ENCODE results near the gene GALNT18. TPM values are rescaled to one million over a fixed set of nuclear protein-coding genes. Genes with fewer than 3 reads are reported as not detected.

GALNT18 gene
- total RNA-seq, 5 donors from 2014 or later (not counting 1 experiment from before 2014, with no cell fraction given) = 0.10 to 0.15 TPM; not detected in 3

DNA sequence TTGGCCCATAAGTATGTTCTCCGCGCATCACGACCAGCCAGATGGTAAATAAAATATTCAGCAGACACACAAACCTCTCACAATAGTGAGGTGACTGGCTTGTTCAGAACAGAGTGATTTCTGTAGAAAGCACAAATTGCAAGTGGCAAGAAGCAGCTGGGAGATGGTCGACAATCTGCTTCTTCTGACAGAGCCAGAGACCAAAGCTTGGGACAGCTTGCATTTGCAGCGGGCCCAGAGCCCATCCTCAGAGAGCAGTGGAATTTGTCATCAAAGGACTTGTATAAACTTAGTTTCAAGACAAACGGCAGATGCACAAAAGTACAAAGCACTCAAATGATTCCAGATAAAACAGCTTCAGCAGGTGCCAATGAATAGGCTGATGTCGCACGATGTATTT lies 7.6 kb upstream of the GALNT18 start:
- H3K36me3 Mint-ChIP-seq = no peaks in the 10 kb centered on the region
- DNase-seq = no peak
- Histone ChIP-seq H3K4me3 (ENCODE audit: control insufficient read depth in 1 of 2, extremely low read depth in 1 of 2, low read length in 1 of 2) (no peak overlapping the region), H3K27ac (ENCODE audit: low read length) (no peak overlapping the region), H3K27me3 (replicated peaks in 1 of 2; ENCODE audit: control insufficient read depth in 2 of 2, extremely low read depth in 1 of 2, insufficient read depth in 2 of 2, low read length in 1 of 2) (peaks cover 2 to 14% of the 10 kb centered on the region in 2 experiments), H3K4me1 (ENCODE audit: control insufficient read depth in 1 of 2, extremely low read depth in 1 of 2, insufficient read depth in 2 of 2, low read length in 2 of 2) (no peaks in the 10 kb centered on the region), H3K9me3 (no peaks in the 10 kb centered on the region), H3K36me3 (ENCODE audit: control insufficient read depth in 2 of 2, extremely low read depth in 1 of 2, insufficient read depth in 1 of 2, low read length in 1 of 2) (no peaks in the 10 kb centered on the region)
- peaks cover 16 to 21% of the 10 kb centered on the region in 2 donors for H3K27me3 Mint-ChIP-seq
- no peak for ATAC-seq (replicated peaks in 1 of 4)
- no peaks in the 10 kb centered on the region for H3K9me3 Mint-ChIP-seq
- POLR2A ChIA-PET = no interaction called here
- 79% methylated on average over 2 of the region's 8 CpGs for WGBS (ENCODE audit: insufficient coverage)
- H3K27ac Mint-ChIP-seq = no peak overlapping the region
- no peaks in the 10 kb centered on the region for H3K4me1 Mint-ChIP-seq
- H3K4me3 Mint-ChIP-seq = no peak overlapping the region
- CTCF ChIA-PET = no interaction called here

DNA sequence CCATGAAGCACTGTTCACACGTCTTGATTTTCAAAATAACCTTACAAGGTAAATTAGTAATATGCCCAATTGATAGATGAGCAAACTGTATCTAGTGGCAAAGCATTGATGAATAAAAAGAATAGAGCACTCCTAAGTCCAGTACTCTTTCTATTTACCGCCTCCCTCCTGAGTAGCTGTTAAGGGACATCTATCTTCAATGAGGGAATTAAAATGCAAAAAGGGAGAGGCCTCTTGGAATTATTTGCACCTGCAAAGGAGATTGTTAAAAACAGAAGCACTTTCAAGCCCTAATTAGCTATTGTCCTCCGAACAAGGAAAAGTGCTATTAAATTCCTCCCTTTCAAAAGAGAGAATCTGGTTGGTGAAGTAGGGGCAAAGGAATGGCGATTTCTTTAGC lies 6.8 kb upstream of the GALNT18 start:
- no peaks in the 10 kb centered on the region for H3K9me3 Mint-ChIP-seq
- Histone ChIP-seq H3K4me1 (ENCODE audit: control insufficient read depth in 1 of 2, extremely low read depth in 1 of 2, insufficient read depth in 2 of 2, low read length in 2 of 2) (no peaks in the 10 kb centered on the region), H3K27me3 (replicated peaks in 1 of 2; ENCODE audit: control insufficient read depth in 2 of 2, extremely low read depth in 1 of 2, insufficient read depth in 2 of 2, low read length in 1 of 2) (peaks cover 2 to 14% of the 10 kb centered on the region in 2 experiments), H3K4me3 (ENCODE audit: control insufficient read depth in 1 of 2, extremely low read depth in 1 of 2, low read length in 1 of 2) (no peak overlapping the region), H3K36me3 (ENCODE audit: control insufficient read depth in 2 of 2, extremely low read depth in 1 of 2, insufficient read depth in 1 of 2, low read length in 1 of 2) (no peaks in the 10 kb centered on the region), H3K9me3 (no peaks in the 10 kb centered on the region), H3K27ac (ENCODE audit: low read length) (no peak overlapping the region)
- no peak overlapping the region for H3K27ac Mint-ChIP-seq
- H3K4me3 Mint-ChIP-seq = no peak overlapping the region
- no peak for ATAC-seq (replicated peaks in 1 of 4)
- DNase-seq = no peak
- H3K36me3 Mint-ChIP-seq = no peaks in the 10 kb centered on the region
- H3K4me1 Mint-ChIP-seq = no peaks in the 10 kb centered on the region
- peaks cover 16 to 21% of the 10 kb centered on the region in 2 donors for H3K27me3 Mint-ChIP-seq
- ChIA-PET CTCF (no interaction called here), POLR2A (no interaction called here)
- WGBS (ENCODE audit: insufficient coverage) = no CpG with 5 or more reads among the region's 4 CpGs

DNA sequence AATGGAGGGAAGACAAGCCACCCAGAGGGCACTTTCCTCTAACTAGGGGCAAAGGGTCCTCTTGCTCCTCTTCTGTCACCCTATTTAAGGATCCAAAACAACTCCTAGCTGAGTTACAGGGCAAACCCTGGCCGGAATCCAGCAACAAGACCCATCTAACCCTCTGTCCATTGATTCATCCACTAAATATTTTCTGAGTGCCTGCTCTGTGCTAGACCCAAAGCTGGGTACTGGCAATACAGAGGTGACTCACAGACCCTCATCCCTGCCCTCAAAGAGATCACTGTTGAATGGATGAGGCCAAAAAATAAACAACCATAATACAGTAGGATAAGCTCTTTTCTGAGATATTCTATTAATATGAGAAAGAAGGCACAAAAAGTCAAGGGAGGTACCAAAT lies 4.3 kb upstream of the GALNT18 start:
- DNase-seq (no peak), ATAC-seq (replicated peaks in 1 of 4) (no peak)
- Mint-ChIP-seq H3K4me1 (peaks cover 0 to 8% (median 7%) of the 10 kb centered on the region in 3 donors), H3K4me3 (no peak overlapping the region), H3K27ac (no peak overlapping the region), H3K36me3 (no peaks in the 10 kb centered on the region), H3K9me3 (no peaks in the 10 kb centered on the region), H3K27me3 (peaks cover 26 to 35% of the 10 kb centered on the region in 2 donors)
- ChIA-PET CTCF (no interaction called here), POLR2A (no interaction called here)
- Histone ChIP-seq H3K9me3 (no peaks in the 10 kb centered on the region), H3K27me3 (replicated peaks in 1 of 2; ENCODE audit: control insufficient read depth in 2 of 2, extremely low read depth in 1 of 2, insufficient read depth in 2 of 2, low read length in 1 of 2) (peaks cover 4 to 13% of the 10 kb centered on the region in 2 experiments), H3K4me3 (ENCODE audit: control insufficient read depth in 1 of 2, extremely low read depth in 1 of 2, low read length in 1 of 2) (no peak overlapping the region), H3K27ac (ENCODE audit: low read length) (no peak overlapping the region), H3K36me3 (ENCODE audit: control insufficient read depth in 2 of 2, extremely low read depth in 1 of 2, insufficient read depth in 1 of 2, low read length in 1 of 2) (no peaks in the 10 kb centered on the region), H3K4me1 (ENCODE audit: control insufficient read depth in 1 of 2, extremely low read depth in 1 of 2, insufficient read depth in 2 of 2, low read length in 2 of 2) (peaks cover 2 to 9% of the 10 kb centered on the region in 2 experiments)
- WGBS (ENCODE audit: insufficient coverage) = 89% methylated on average over 1 of the region's 1 CpG

DNA sequence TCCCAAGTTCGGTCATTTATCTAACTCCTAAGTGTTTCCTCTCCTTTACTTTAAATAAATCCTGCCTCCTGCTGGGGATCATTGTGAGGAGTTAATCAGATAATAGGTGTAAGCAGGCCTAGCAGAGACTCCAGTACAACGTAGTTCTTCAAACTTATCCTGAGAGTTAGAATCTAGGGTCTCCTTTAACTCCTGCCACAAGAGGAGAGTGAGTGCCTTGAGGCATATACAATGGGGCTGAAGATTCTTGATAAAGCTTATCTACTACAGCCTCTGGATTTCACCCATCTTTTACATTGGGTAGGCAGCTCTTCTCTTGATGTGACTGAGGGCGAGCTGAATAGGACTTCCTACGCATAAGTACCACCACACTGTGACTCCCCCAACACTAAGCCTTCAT lies 3.1 kb upstream of the GALNT18 start:
- DNase-seq (no peak), ATAC-seq (replicated peaks in 1 of 4) (no peak)
- WGBS (ENCODE audit: insufficient coverage) = no CpG with 5 or more reads among the region's 4 CpGs
- Mint-ChIP-seq H3K27me3 (peaks cover 20 to 34% of the 10 kb centered on the region in 2 donors), H3K36me3 (no peaks in the 10 kb centered on the region), H3K27ac (no peak overlapping the region), H3K4me3 (no peak overlapping the region), H3K9me3 (no peaks in the 10 kb centered on the region), H3K4me1 (peaks cover 0 to 12% (median 11%) of the 10 kb centered on the region in 3 donors)
- no peaks in the 10 kb centered on the region for H3K36me3 ChIP-seq (ENCODE audit: control insufficient read depth in 2 of 2, extremely low read depth in 1 of 2, insufficient read depth in 1 of 2, low read length in 1 of 2)
- peaks cover 2 to 17% of the 10 kb centered on the region in 2 experiments for H3K4me1 ChIP-seq (ENCODE audit: control insufficient read depth in 1 of 2, extremely low read depth in 1 of 2, insufficient read depth in 2 of 2, low read length in 2 of 2)
- peaks cover 4 to 25% of the 10 kb centered on the region in 2 experiments for H3K27me3 ChIP-seq (replicated peaks in 1 of 2; ENCODE audit: control insufficient read depth in 2 of 2, extremely low read depth in 1 of 2, insufficient read depth in 2 of 2, low read length in 1 of 2)
- H3K27ac ChIP-seq (ENCODE audit: low read length) = no peak overlapping the region
- no peaks in the 10 kb centered on the region for H3K9me3 ChIP-seq
- ChIA-PET CTCF (no interaction called here), POLR2A (no interaction called here)
- H3K4me3 ChIP-seq (ENCODE audit: control insufficient read depth in 1 of 2, extremely low read depth in 1 of 2, low read length in 1 of 2) = no peak overlapping the region

DNA sequence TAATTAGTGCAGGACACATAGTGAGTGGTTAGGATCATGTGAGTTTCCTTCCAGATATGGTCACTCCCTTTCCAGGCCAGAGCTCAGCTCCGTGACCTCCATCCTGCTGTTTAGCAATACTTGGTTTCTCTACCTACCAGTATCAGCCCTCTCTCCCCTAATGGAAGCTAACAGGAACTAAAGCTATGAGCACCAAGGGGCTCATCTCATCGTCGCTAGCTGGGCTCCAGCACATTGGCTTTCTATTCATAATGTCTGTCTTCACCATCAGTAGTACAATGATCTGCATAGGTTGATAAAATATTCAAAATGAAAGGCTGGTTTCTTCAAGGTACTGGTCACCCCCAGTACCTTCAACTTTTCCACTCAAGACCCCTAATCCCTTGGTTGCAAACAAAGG lies 2.4 kb upstream of the GALNT18 start:
- WGBS (ENCODE audit: insufficient coverage) = 83% methylated on average over 1 of the region's 3 CpGs
- ChIA-PET POLR2A (no interaction called here), CTCF (no interaction called here)
- no peak overlapping the region for H3K4me3 Mint-ChIP-seq
- no peak overlapping the region for H3K27ac Mint-ChIP-seq
- H3K36me3 Mint-ChIP-seq = no peaks in the 10 kb centered on the region
- H3K9me3 Mint-ChIP-seq = no peaks in the 10 kb centered on the region
- no peak overlapping the region for H3K4me3 ChIP-seq (ENCODE audit: control insufficient read depth in 1 of 2, extremely low read depth in 1 of 2, low read length in 1 of 2)
- peaks cover 2 to 17% of the 10 kb centered on the region in 2 experiments for H3K4me1 ChIP-seq (ENCODE audit: control insufficient read depth in 1 of 2, extremely low read depth in 1 of 2, insufficient read depth in 2 of 2, low read length in 2 of 2)
- ATAC-seq (replicated peaks in 1 of 4) = no peak
- H3K4me1 Mint-ChIP-seq = peaks cover 0 to 17% (median 11%) of the 10 kb centered on the region in 3 donors
- no peak overlapping the region for H3K27ac ChIP-seq (ENCODE audit: low read length)
- H3K27me3 ChIP-seq (replicated peaks in 1 of 2; ENCODE audit: control insufficient read depth in 2 of 2, extremely low read depth in 1 of 2, insufficient read depth in 2 of 2, low read length in 1 of 2) = peaks cover 4 to 32% of the 10 kb centered on the region in 2 experiments
- H3K9me3 ChIP-seq = no peaks in the 10 kb centered on the region
- no peak for DNase-seq
- H3K27me3 Mint-ChIP-seq = peaks cover 26 to 38% of the 10 kb centered on the region in 2 donors
- no peaks in the 10 kb centered on the region for H3K36me3 ChIP-seq (ENCODE audit: control insufficient read depth in 2 of 2, extremely low read depth in 1 of 2, insufficient read depth in 1 of 2, low read length in 1 of 2)

DNA sequence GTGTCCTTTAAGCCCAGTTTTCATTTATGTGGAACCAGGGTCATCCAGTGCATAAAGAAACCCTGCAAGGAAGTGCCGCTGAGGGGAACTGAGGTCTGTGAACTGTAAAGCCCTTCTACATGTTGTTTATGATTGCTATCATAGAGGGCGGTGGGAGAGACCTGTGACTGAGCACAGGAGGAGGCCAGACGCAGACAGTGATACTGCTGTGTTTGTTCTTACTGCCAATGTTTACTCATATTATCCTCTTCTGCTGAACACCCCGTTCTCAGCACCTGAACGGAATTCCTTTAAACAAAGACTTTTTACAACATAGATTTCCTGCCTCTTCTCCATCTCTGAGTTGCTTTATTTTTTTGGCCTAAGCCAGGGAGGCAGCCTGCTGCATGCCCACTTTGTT lies 967 bp upstream of the GALNT18 start:
- Histone ChIP-seq H3K4me3 (ENCODE audit: control insufficient read depth in 1 of 2, extremely low read depth in 1 of 2, low read length in 1 of 2) (no peak overlapping the region), H3K9me3 (no peaks in the 10 kb centered on the region), H3K36me3 (ENCODE audit: control insufficient read depth in 2 of 2, extremely low read depth in 1 of 2, insufficient read depth in 1 of 2, low read length in 1 of 2) (no peaks in the 10 kb centered on the region), H3K27me3 (replicated peaks in 1 of 2; ENCODE audit: control insufficient read depth in 2 of 2, extremely low read depth in 1 of 2, insufficient read depth in 2 of 2, low read length in 1 of 2) (peaks cover 4 to 40% of the 10 kb centered on the region in 2 experiments), H3K4me1 (ENCODE audit: control insufficient read depth in 1 of 2, extremely low read depth in 1 of 2, insufficient read depth in 2 of 2, low read length in 2 of 2) (peaks cover 2 to 17% of the 10 kb centered on the region in 2 experiments), H3K27ac (ENCODE audit: low read length) (no peak overlapping the region)
- ATAC-seq (replicated peaks in 1 of 4) (no peak), DNase-seq (no peak)
- peaks cover 35 to 48% of the 10 kb centered on the region in 2 donors for H3K27me3 Mint-ChIP-seq
- no peaks in the 10 kb centered on the region for H3K36me3 Mint-ChIP-seq
- no peaks in the 10 kb centered on the region for H3K9me3 Mint-ChIP-seq
- POLR2A ChIA-PET = no interaction called here
- peaks cover 0 to 17% (median 11%) of the 10 kb centered on the region in 3 donors for H3K4me1 Mint-ChIP-seq
- WGBS (ENCODE audit: insufficient coverage) = 93% methylated on average over 3 of the region's 5 CpGs
- no peak overlapping the region for H3K27ac Mint-ChIP-seq
- CTCF ChIA-PET = no interaction called here
- peak overlapping the region in 1 of 3 donors; percentile 70 for H3K4me3 Mint-ChIP-seq

DNA sequence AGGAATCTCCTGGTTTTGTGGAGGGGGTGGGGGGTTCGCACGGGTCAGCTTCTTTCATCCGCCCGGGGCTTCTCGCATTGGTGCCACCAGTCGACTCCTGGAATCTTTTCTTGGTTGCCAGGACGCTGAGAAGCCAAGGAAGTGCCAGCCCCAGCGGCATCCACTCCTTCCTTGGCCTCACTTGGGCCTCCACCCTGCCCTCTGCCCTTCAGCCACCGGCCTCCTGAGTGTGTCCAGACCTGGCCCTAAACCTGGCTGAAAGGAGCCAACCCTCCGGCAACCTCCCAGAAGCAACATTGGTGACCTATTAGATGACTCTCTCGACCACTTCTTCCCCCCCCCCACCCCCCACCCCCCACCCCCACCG lies 518 bp upstream of the GALNT18 start:
- no peak overlapping the region for H3K27ac ChIP-seq (ENCODE audit: low read length)
- Mint-ChIP-seq H3K27me3 (peaks cover 35 to 50% of the 10 kb centered on the region in 2 donors), H3K27ac (no peak overlapping the region), H3K4me3 (peak overlapping the region in 1 of 3 donors; percentile 70), H3K36me3 (no peaks in the 10 kb centered on the region), H3K4me1 (peaks cover 0 to 17% (median 11%) of the 10 kb centered on the region in 3 donors), H3K9me3 (no peaks in the 10 kb centered on the region)
- no peak overlapping the region for H3K4me3 ChIP-seq (ENCODE audit: control insufficient read depth in 1 of 2, extremely low read depth in 1 of 2, low read length in 1 of 2)
- ChIA-PET POLR2A (no interaction called here), CTCF (interaction anchor here in 1 of 2 donors (0.6 kb wide), 1 partner anchor 1865 kb away, joined by 4 read pairs; no protein-coding TSS in a partner anchor)
- 15% methylated on average over 6 of the region's 12 CpGs for WGBS (ENCODE audit: insufficient coverage)
- no peaks in the 10 kb centered on the region for H3K36me3 ChIP-seq (ENCODE audit: control insufficient read depth in 2 of 2, extremely low read depth in 1 of 2, insufficient read depth in 1 of 2, low read length in 1 of 2)
- H3K4me1 ChIP-seq (ENCODE audit: control insufficient read depth in 1 of 2, extremely low read depth in 1 of 2, insufficient read depth in 2 of 2, low read length in 2 of 2) = peaks cover 2 to 17% of the 10 kb centered on the region in 2 experiments
- ATAC-seq (replicated peaks in 1 of 4) (no peak), DNase-seq (no peak)
- H3K27me3 ChIP-seq (replicated peaks in 1 of 2; ENCODE audit: control insufficient read depth in 2 of 2, extremely low read depth in 1 of 2, insufficient read depth in 2 of 2, low read length in 1 of 2) = peaks cover 4 to 40% of the 10 kb centered on the region in 2 experiments
- no peaks in the 10 kb centered on the region for H3K9me3 ChIP-seq
